HTR-8/SVneo (cell line): ENCODE results near the gene CEBPB.
A peak's percentile ranks its signal among the peaks of the same experiment; 100 is the strongest.
"Not testable (repeated sequence)": the region's sequence is repeated elsewhere in the genome, so short reads cannot be mapped to it uniquely, and the experiment has no call there.

Experiments
- DNase-seq: peaks from one replicate; pipeline ENCODE4 v3.0.0; 2011; ENCODE audit warnings: low spot score, mixed read lengths; ENCODE audit not compliant: insufficient read length
- FAIRE-seq: peaks from 2 replicates; lab custom pipeline; 2011; peaks lifted over from hg19 to GRCh38; lab: Jason Lieb, UNC

CEBPB gene

GRCh38 chr20:50207026-50207425 is 16.4 kb downstream of the CEBPB start:
- FAIRE-seq (no peak), DNase-seq (no peak)

- FAIRE-seq: no peak
Measured at GRCh38 chr20:50208085-50208491, 17.5 kb downstream of the CEBPB start.

DNA sequence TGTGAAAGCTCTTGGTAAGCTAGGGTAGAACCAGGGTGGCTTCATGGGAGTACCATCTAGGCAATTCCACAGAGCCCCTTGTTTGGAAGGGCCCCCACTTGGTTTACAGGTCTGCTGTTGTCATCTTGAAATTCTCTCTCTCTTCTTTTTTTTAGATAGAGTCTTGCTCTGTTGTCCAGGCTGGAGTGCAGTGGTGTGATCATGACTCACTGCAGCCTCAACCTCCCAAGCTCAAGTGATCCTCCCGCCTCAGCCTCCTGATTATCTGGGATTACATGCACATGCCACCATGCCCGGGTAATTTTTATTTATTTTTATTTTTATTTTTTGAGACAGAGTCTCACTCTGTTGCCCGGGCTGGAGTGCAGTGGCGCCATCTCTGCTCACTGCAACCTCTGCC is 18.2 kb downstream of the CEBPB start:
- DNase-seq, FAIRE-seq: not testable (repeated sequence)

More at GRCh38 chr20:50208085-50208491, 17.5 kb downstream of the CEBPB start:
- DNase-seq: no peak

DNA sequence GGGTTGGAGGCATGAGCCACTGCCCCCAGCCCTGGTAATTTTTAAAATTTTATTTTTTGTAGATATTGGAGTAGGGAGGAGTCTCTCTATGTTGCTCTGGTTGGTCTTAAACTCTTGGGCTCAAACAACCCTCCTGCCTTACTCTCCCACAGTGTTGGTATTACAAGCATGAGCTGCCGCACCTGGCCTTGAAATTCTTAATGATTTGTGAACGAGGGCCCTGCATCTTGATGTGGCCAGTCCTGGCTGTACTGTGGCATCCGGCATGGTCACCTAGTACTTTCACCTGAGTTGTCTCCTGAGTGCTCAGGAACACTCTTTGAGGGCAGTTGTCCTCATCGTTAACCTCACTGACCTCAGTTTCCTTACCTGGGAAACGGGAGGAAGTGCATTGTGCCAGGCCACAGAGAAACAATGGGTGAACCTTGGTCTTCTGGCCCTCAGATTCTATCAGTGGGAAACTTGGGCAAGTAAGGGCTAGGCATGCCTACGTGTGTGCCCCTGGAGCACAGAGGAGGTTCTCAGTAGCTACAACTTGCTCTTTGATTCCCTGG is 19.5 kb downstream of the CEBPB start:
- no peak for DNase-seq
- FAIRE-seq: peak; percentile 87

DNA sequence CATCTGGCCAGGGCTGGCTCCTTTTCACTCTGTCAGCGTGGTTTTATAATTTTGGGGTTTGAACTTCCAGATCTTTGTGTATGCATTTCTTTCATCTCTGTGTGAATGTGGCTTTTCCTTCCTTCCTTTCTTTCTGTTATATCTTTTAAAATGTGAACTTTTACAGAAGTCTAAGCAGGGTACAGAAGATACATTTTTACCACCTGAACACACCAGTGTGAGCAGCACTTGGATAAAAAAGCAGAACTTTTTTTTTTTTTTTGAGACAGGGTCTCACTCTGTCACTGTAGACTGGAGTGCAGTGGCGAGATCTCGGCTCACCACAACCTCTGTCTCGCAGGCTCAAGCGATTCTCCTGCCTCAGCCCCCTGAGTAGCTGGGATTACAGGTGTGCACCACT is 20.5 kb downstream of the CEBPB start:
- DNase-seq: no peak
- no peak for FAIRE-seq

DNA sequence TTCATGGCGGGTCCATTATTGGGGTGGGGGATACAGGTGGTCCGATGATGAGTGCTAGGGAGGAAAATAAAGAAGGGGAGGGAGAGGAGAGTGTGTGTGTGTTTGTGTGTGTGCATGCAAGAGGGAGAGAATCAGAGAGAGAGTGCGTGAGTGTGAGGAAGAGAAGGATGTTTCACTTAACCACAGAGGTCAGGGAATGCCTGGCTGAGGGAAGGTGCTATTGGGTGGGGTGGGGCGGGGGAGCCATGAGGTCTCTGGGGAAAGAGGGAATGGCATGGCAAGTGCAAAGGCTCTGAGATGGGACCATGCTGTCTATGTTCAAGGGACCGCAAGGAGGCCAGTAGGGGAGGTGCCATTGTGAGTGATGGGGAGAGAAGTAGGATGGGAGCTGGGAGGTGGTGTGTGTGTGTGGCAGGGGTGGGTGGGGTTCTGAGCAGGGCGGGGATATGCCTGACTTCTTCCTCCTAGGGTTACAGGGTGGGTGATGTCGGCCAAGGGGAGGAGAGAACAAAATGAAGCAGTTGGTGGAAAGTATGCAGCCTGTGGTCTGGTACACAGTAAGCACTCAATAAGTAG is 23.0 kb downstream of the CEBPB start:
- no peak for DNase-seq
- peak; percentile 96 for FAIRE-seq

DNA sequence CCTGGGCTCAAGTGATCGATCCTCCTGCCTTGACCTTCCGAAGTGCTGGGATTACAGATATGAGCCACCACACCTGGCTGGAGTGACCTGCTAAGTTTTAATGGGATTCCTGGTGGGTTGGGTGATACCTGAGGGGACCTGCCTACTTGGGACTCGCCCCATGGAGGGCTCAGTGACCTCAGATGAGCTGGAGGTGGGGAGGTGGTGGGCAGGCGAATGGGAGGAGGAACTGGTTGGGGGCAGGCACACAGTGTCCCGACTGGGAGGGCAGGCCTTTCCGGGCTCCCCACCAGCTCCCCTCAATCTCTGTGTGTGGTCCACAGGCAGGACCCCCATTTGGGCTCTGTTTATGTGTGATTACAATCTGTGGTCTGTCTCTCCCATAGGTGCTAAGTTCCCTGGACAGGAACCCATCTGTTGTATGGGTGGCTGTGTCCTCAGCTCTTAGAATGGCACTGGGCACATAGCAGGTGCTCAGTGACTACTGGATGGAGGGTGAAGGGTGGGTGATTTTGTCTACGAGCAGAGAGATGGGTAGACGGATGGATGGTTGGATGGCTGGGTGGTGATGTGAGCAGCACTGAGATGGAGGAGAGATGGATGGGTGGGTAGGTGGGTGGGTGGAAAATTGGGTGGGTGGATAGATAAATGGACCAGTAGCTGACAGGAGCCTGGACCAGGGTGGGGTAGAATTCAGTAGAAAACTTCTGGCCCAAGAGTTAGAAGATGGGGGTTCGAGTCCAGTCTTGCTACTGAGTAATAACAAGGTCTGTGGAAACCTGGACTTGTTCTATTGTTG is 23.8 kb downstream of the CEBPB start:
- FAIRE-seq (peak; percentile 89), DNase-seq (no peak)

GRCh38 chr20:50215101-50215690 is 24.6 kb downstream of the CEBPB start:
- peak; percentile 90 for FAIRE-seq
- no peak for DNase-seq

- FAIRE-seq: no peak
Measured at GRCh38 chr20:50215926-50216325, 25.3 kb downstream of the CEBPB start.

DNA sequence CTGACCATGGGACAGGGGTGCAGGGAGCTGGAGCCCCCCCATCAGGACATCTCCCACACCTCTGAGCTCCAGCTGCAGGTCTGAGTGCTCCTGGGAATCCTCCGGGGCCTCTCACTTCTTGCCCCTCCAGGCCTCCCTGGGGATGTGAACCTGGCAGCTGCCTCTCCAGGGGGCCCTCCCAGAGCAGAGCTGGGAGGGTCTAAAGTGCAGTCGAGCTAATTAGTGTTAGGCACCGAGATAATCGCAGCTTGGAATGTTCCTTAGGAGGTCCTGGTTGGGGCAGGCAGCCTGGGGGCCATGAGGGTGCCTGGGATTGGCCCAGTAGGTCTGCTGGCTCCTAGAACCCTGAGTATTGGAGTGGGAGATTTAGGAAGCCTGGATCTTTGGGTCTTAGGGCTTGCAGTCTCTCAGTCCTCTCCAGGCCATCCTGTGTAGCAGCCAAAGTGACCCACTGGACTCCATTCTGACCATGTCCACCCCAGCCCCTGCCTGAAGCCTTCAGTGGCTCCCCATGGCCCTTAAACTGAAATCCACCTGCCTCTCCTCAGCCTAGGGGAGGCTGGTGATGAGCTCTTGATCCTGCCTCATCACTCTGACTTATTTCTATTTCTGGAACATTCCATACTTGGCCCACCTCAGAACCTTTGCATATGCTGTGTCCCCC is 26.0 kb downstream of the CEBPB start:
- DNase-seq (no peak), FAIRE-seq (no peak)

More at GRCh38 chr20:50215926-50216325, 25.3 kb downstream of the CEBPB start:
- no peak for DNase-seq

- peak; percentile 77 for FAIRE-seq
Measured at GRCh38 chr20:50217207-50217949, 26.7 kb downstream of the CEBPB start.

DNA sequence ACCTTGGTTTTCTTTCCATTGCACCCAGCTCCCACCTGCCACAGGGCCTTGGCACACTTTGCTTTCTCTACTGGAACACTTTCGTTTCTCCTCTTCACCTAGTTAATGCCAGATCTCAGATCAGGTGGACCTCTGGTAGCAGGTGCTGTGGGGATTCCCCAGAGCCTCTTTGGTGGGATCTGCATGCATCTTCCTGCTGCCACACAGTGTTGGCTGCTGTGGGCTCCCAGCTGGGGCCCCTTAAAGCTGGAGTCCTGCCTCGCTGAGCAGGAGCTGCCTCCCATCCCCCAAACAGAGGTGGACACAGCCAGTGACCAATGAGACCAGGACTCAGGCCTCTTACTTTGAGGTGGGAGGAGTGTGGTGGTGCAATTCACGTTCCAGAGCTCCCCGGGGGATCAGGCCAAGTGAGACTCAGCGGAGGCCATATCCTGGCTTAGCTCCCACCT is 28.4 kb downstream of the CEBPB start:
- peak; percentile 55 for FAIRE-seq
- no peak for DNase-seq

More at GRCh38 chr20:50217207-50217949, 26.7 kb downstream of the CEBPB start:
- no peak for DNase-seq

DNA sequence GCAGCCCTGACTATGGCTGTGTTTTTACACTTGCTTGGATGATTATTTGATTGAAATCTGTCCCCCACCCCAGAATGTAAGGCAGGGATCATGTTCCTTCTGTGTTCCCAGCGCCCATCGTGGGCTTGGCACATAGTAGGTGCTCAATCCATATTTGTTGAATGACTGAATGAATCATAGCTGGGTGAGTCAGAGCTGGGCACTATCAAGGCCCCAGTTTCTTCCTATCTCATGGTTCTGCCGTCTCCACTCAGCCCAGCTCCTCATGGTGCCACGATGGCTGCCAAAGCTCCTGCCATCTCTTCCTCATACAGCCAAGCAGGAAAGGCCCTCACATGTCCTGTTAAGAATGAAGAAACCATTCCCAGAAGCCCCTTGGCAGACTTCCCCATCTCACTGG is 29.0 kb downstream of the CEBPB start:
- DNase-seq (no peak), FAIRE-seq (no peak)

- FAIRE-seq: peak; percentile 92
Measured at GRCh38 chr20:50220093-50220893, 29.7 kb downstream of the CEBPB start.

GRCh38 chr20:50220894-50221365 is 30.3 kb downstream of the CEBPB start:
- FAIRE-seq (peak; percentile 65), DNase-seq (no peak)

More at GRCh38 chr20:50220093-50220893, 29.7 kb downstream of the CEBPB start:
- no peak for DNase-seq

GRCh38 chr20:50221501-50222308 is 31.1 kb downstream of the CEBPB start:
- FAIRE-seq: peak; percentile 95
- peak; percentile 93 for DNase-seq

- FAIRE-seq: peak; percentile 83
- no peak for DNase-seq
Measured at GRCh38 chr20:50222309-50223038, 31.8 kb downstream of the CEBPB start.
